ENCODE measurements around the gene UTP15.

- TF ChIP-seq REST (IDR thresholded peaks at IDR 0.05; ENCODE audit: insufficient read depth in 1 of 2, low read depth in 2 of 2, low read length in 1 of 2) (no peak), CTCF (IDR thresholded peaks at IDR 0.05) (no peak), POLR2AphosphoS5 (IDR thresholded peaks at IDR 0.05; ENCODE audit: low read depth, low read length) (no peak), TCF7L2 (IDR thresholded peaks at IDR 0.05; ENCODE audit: low read depth, low read length) (no peak)
Observed at GRCh38 chr5:73565969-73566547, 515 bp downstream of the UTP15 start.

All from Panc1 (cell line).